ENCODE measurements around the gene SAV1. TPM values are rescaled to one million over a fixed set of nuclear protein-coding genes. Genes with fewer than 3 reads are reported as not detected.
"Not testable (repeated sequence)": the region's sequence is repeated elsewhere in the genome, so short reads cannot be mapped to it uniquely, and the experiment has no call there.

Gene SAV1
- total and polyA plus RNA-seq, 8 donors = 11.2 to 58.0 (median 26.0) TPM

DNA sequence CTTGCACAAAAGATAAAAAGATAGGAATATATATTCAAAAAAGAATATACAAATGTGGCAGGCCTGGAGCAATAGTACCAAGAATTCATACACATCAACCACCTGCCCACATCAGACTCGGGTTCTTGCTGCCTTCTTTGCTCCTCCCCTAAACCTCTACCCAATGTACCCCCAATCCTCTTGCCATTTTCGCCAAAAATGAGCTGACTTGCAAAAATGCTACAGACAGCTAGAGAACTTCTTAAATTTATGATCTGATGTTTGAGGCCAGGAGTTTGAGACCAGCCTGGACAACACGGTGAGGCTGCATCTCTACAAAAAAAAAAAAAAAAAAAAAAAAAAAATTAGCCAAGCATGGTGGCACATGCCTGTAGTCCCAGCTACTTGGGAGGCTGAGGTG, 42.9 kb upstream of the SAV1 start:
- H3K27me3 ChIP-seq = no peaks in the 10 kb centered on the region
- no peaks in the 10 kb centered on the region for H3K36me3 ChIP-seq
- WGBS, 5 donors = 86 to 96% (median 95%) methylated on average over 2 to 3 of the region's 3 CpGs
- no peaks in the 10 kb centered on the region for H3K4me1 ChIP-seq
- no peak overlapping the region for H3K27ac ChIP-seq
- no peak overlapping the region for H3K4me3 ChIP-seq
- no peaks in the 10 kb centered on the region for H3K9me3 ChIP-seq
- intact Hi-C loops (cut with DNase I; ENCODE audit: low total_unique reads) = no loop called here
- DNase-seq = no peak
- no peak for TF ChIP-seq POLR2AphosphoS5 (IDR thresholded peaks at IDR 0.05)
- TF ChIP-seq, protein P1, sequence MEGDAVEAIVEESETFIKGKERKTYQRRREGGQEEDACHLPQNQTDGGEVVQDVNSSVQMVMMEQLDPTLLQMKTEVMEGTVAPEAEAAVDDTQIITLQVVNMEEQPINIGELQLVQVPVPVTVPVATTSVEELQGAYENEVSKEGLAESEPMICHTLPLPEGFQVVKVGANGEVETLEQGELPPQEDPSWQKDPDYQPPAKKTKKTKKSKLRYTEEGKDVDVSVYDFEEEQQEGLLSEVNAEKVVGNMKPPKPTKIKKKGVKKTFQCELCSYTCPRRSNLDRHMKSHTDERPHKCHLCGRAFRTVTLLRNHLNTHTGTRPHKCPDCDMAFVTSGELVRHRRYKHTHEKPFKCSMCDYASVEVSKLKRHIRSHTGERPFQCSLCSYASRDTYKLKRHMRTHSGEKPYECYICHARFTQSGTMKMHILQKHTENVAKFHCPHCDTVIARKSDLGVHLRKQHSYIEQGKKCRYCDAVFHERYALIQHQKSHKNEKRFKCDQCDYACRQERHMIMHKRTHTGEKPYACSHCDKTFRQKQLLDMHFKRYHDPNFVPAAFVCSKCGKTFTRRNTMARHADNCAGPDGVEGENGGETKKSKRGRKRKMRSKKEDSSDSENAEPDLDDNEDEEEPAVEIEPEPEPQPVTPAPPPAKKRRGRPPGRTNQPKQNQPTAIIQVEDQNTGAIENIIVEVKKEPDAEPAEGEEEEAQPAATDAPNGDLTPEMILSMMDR (IDR thresholded peaks at IDR 0.05) = no peak
- no peak for TF ChIP-seq EP300 (IDR thresholded peaks at IDR 0.05)
- TF ChIP-seq POLR2A (IDR thresholded peaks at IDR 0.05) = no peak

DNA sequence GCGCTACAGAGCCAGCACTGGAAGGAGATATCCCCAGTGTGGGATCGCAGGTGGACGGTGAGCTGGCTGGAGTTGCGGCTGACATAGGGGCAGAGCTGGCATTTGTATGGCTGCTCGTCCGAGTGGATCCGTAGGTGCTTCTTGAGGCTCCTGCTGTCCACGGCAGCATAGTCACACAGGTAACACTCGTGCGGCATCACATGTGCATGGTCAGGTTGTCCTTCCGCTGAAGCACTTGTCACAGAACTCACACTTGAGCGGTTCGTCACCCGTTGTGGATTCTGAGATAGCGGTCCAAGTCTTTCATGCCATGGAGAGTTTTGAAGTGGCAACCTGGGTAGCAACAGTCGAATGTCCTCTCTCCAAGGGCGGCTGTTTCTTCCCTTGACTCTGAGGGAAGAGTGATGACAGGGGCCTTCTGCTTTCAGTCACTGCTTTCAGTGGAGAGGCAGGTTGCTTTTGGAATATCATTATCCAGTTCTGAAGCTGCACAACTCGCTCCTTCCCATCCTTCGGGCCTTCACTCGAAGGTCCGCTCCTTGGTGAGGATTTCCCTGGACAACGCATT, 37.0 kb upstream of the SAV1 start:
- no peaks in the 10 kb centered on the region for H3K36me3 ChIP-seq
- 90 to 97% (median 96%) methylated on average over 22 of the region's 22 CpGs for WGBS, 5 donors
- no peak for TF ChIP-seq EP300 (IDR thresholded peaks at IDR 0.05)
- TF ChIP-seq, protein P1 (IDR thresholded peaks at IDR 0.05) = no peak
- TF ChIP-seq POLR2AphosphoS5 (IDR thresholded peaks at IDR 0.05) = no peak
- no peak for TF ChIP-seq POLR2A (IDR thresholded peaks at IDR 0.05)
- no peak for DNase-seq
- H3K4me1 ChIP-seq = no peaks in the 10 kb centered on the region
- intact Hi-C loops (cut with DNase I; ENCODE audit: low total_unique reads) = no loop called here
- H3K4me3 ChIP-seq = no peak overlapping the region
- H3K27me3 ChIP-seq = peaks cover 0 to 9% (median 0%) of the 10 kb centered on the region in 3 donors
- no peak overlapping the region for H3K27ac ChIP-seq
- H3K9me3 ChIP-seq = no peaks in the 10 kb centered on the region

DNA sequence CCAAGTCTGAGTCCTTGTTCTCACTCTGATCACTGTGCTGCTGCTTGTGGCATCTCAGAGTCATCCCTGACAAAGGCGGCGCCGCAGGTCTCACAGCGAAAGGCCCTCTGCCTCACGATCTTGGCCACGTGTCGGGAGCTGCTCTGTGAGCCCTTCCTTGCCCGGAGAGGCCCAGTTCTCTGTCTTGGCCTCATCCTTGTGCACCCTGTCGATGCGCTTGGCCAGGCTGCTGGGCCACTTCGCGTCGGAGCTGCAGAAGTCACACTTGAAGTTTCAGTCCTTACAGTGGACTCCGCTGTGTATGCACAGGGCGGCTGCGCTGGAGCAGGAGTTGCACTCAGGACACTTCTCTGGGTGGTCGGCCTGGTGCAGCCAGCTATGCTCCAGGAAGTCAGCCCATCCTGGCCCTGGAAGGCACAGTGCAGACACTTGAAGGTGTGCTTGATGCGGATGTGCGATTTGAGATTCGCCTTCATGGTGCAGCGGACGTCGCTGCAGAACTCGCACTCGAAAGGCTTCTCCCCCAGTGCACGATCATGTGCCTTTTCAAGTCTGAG, 36.4 kb upstream of the SAV1 start:
- no peaks in the 10 kb centered on the region for H3K9me3 ChIP-seq
- TF ChIP-seq POLR2AphosphoS5 (IDR thresholded peaks at IDR 0.05) (no peak), POLR2A (IDR thresholded peaks at IDR 0.05) (no peak), EP300 (IDR thresholded peaks at IDR 0.05) (no peak)
- TF ChIP-seq, protein P1 (IDR thresholded peaks at IDR 0.05) = no peak
- no peak overlapping the region for H3K4me3 ChIP-seq
- H3K27me3 ChIP-seq = peaks cover 0 to 9% (median 0%) of the 10 kb centered on the region in 3 donors
- H3K27ac ChIP-seq = no peak overlapping the region
- no peaks in the 10 kb centered on the region for H3K36me3 ChIP-seq
- intact Hi-C loops (cut with DNase I; ENCODE audit: low total_unique reads) = no loop called here
- WGBS, 5 donors = 95 to 96% (median 96%) methylated on average over 24 to 26 of the region's 26 CpGs
- DNase-seq = no peak
- no peaks in the 10 kb centered on the region for H3K4me1 ChIP-seq

DNA sequence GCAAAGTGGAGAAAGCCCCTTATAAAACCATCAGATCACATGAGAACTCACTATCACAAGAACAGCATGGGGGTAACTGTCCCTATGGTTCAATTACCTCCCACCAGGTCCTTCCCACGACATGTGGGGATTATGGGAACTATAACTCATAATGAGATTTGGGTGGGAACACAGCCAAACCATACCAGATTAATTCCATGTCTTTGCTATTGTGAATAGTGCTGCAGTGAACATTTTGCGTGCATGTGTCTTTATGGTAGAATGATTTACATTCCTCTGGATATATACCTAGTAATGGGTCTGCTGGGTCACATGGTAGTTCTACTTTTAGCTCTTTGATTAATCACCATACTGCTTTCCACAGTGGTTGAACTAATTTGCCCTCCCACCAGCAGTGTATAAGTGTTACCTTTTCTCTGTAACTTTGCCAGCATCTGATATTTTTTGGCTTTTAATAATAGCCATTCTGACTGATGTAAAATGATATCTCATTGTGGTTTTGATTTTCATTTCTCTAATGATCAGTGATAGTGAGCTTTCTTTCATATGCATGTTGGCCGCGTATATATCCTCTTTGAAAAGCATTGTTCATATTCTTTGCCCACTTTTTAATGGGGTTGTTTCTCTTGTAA, 29.7 kb upstream of the SAV1 start:
- TF ChIP-seq, protein P1 (IDR thresholded peaks at IDR 0.05) = no peak
- peaks cover 0 to 9% (median 0%) of the 10 kb centered on the region in 3 donors for H3K27me3 ChIP-seq
- 66 to 71% (median 70%) methylated on average over 4 of the region's 4 CpGs for WGBS, 5 donors
- H3K27ac ChIP-seq = no peak overlapping the region
- no peak overlapping the region for H3K4me3 ChIP-seq
- no peaks in the 10 kb centered on the region for H3K4me1 ChIP-seq
- DNase-seq = no peak
- intact Hi-C loops (cut with DNase I; ENCODE audit: low total_unique reads) = no loop called here
- H3K9me3 ChIP-seq = peaks cover 0 to 9% (median 3%) of the 10 kb centered on the region in 4 donors
- H3K36me3 ChIP-seq = no peaks in the 10 kb centered on the region

DNA sequence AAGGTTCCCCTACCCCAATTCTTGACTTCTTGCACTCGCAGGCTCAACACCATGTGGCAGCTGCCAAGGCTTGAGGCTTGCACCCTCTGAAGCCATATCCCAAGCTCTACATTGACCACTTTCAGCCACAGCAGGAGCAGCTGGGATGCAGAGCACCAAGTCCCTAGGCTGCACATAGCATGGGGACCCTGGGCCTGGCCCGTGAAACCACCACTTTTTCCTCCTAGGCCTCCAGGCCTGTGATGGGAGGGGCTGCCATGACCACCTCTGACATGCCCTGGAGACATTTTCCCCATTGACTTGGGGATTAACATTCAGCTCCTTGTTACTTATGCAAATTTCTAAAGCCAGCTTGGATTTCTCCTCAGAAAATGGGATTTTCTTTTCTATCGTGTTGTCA, 26.2 kb upstream of the SAV1 start:
- H3K27ac ChIP-seq; intact Hi-C loops (cut with DNase I; ENCODE audit: low total_unique reads); DNase-seq; H3K36me3 ChIP-seq; H3K27me3 ChIP-seq; H3K9me3 ChIP-seq; H3K4me3 ChIP-seq; H3K4me1 ChIP-seq: not testable (repeated sequence)
- WGBS, 5 donors = 80 to 100% (median 95%) methylated on average over 3 of the region's 3 CpGs

All from stomach (tissue), 9 donors.